Measurements from ENCODE around the gene MICU1.
"Not testable (repeated sequence)": the region's sequence is repeated elsewhere in the genome, so short reads cannot be mapped to it uniquely, and the experiment has no call there.

The MICU1 gene

DNA sequence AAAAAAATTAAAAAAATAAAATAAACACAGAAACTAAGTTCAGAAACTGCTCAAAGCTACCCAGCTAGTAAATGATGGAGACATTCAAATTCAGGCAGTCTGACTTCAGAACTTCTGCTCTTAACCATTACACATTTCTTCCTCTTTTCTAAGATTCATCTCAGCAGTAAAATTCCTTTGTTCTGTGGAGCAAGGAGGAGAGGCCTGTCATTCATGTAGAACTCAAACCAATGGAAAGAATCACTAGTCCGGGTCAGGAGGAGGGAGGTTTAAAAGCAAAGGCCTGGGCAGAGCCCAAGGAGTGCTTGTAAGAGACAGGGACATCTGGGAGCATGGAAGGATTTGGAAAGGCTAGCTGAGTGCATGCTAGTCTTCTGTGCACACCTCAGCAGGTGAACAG lies 233.3 kb downstream of the MICU1 start:
- FAIRE-seq, result no peak
- DNase-seq (ENCODE audit: insufficient read length), result no peak
- TF ChIP-seq POLR2AphosphoS5 (IDR thresholded peaks at IDR 0.05; ENCODE audit: low read depth, low read length) (no peak), POLR2A (IDR thresholded peaks at IDR 0.05; ENCODE audit: low read depth, low read length) (no peak), TAF1 (IDR thresholded peaks at IDR 0.05; ENCODE audit: borderline replicate concordance, low read depth, low read length) (no peak)

GRCh38 chr10:72390764-72391163 lies 235.1 kb downstream of the MICU1 start:
- DNase-seq (ENCODE audit: insufficient read length) (no peak), FAIRE-seq (no peak)
- TF ChIP-seq POLR2A (IDR thresholded peaks at IDR 0.05; ENCODE audit: low read depth, low read length), result no peak
- no peak for TF ChIP-seq TAF1 (IDR thresholded peaks at IDR 0.05; ENCODE audit: borderline replicate concordance, low read depth, low read length)
- TF ChIP-seq POLR2AphosphoS5 (IDR thresholded peaks at IDR 0.05; ENCODE audit: low read depth, low read length), result no peak

DNA sequence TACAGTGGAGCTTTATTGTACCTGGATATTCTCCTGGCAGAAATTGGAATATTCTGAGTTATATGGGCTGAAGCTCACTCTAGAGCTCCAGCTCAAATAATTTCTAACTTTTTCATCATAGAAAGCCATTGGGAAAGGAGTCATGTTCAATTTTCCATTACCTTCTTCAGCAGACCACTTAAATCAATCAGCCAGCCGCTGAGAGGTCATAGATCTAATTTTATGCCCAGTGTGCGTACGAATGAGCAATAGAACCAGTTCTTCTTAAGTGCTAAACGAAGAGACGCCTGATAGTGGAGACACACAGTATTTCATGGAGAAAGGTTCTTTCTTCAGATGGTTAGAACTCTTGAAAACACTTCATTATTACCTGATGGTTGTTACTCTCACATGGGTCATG lies 236.2 kb downstream of the MICU1 start:
- no peak for TF ChIP-seq TAF1 (IDR thresholded peaks at IDR 0.05; ENCODE audit: borderline replicate concordance, low read depth, low read length)
- TF ChIP-seq POLR2AphosphoS5 (IDR thresholded peaks at IDR 0.05; ENCODE audit: low read depth, low read length), result no peak
- TF ChIP-seq POLR2A (IDR thresholded peaks at IDR 0.05; ENCODE audit: low read depth, low read length), result no peak
- no peak for DNase-seq (ENCODE audit: insufficient read length)
- FAIRE-seq, result no peak

- DNase-seq (ENCODE audit: insufficient read length) (no peak), FAIRE-seq (no peak)
- TF ChIP-seq POLR2A (IDR thresholded peaks at IDR 0.05; ENCODE audit: low read depth, low read length) (no peak), TAF1 (IDR thresholded peaks at IDR 0.05; ENCODE audit: borderline replicate concordance, low read depth, low read length) (no peak), POLR2AphosphoS5 (IDR thresholded peaks at IDR 0.05; ENCODE audit: low read depth, low read length) (no peak)
These were observed 236.9 kb downstream of the MICU1 start for GRCh38 chr10:72389014-72389413.

- TF ChIP-seq POLR2AphosphoS5 (IDR thresholded peaks at IDR 0.05; ENCODE audit: low read depth, low read length) (no peak), TAF1 (IDR thresholded peaks at IDR 0.05; ENCODE audit: borderline replicate concordance, low read depth, low read length) (no peak), POLR2A (IDR thresholded peaks at IDR 0.05; ENCODE audit: low read depth, low read length) (no peak)
- DNase-seq (ENCODE audit: insufficient read length) (no peak), FAIRE-seq (no peak)
These were observed 237.8 kb downstream of the MICU1 start for GRCh38 chr10:72388062-72388461.

DNA sequence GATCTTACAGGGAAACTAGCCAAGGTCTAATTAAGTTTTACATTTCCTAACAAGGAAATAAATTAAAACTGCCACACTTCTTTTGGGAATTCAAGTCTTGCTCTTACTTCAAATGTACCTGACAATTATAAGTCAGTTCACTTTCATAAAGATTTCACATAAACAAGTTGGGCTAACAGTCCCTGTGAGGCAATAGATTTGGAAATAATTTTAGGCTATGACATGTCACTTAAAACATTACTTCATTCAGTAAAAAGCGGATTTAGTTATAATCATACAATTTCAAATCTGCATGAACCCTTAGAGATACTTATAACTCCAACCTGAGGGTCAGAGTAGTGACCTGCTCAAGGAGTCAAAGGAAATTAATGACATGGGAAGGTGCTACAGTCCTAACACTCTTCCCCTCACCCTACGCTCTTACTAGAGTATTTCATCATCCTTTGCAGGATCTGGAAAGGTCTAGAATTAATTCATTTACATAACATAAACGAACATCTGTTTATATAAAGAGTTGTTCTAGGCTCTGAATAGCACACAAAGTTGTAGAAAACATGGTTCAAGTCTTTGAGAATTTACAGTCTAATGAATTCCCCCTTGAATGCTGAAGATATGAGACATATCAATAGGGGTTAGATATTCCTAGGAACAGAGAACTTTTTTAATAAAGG lies 238.8 kb downstream of the MICU1 start:
- TF ChIP-seq POLR2AphosphoS5 (IDR thresholded peaks at IDR 0.05; ENCODE audit: low read depth, low read length) (no peak), POLR2A (IDR thresholded peaks at IDR 0.05; ENCODE audit: low read depth, low read length) (no peak), TAF1 (IDR thresholded peaks at IDR 0.05; ENCODE audit: borderline replicate concordance, low read depth, low read length) (no peak)
- DNase-seq (ENCODE audit: insufficient read length) (no peak), FAIRE-seq (no peak)

DNA sequence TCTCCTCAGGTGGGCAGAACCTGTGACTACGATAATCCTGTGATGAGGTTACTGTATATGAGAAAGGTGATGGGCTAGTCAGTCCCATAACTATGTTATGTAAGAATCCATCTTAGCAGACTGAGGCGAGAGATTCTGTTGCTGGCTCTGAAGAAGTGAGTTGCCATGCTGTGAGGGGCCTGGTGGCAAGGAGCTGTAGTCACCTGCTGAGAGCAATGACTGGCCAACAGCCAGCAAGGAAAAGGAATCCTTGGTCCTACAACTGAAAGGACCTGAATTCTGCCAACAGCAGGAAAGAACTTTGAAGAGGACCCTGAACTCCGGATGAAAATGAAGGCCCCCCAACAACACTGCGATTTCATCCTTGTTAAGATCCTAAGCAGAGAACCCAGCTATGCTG lies 240.2 kb downstream of the MICU1 start:
- TF ChIP-seq POLR2A (IDR thresholded peaks at IDR 0.05; ENCODE audit: low read depth, low read length) (no peak), TAF1 (IDR thresholded peaks at IDR 0.05; ENCODE audit: borderline replicate concordance, low read depth, low read length) (no peak), POLR2AphosphoS5 (IDR thresholded peaks at IDR 0.05; ENCODE audit: low read depth, low read length) (no peak)
- no peak for DNase-seq (ENCODE audit: insufficient read length)
- no peak for FAIRE-seq

DNA sequence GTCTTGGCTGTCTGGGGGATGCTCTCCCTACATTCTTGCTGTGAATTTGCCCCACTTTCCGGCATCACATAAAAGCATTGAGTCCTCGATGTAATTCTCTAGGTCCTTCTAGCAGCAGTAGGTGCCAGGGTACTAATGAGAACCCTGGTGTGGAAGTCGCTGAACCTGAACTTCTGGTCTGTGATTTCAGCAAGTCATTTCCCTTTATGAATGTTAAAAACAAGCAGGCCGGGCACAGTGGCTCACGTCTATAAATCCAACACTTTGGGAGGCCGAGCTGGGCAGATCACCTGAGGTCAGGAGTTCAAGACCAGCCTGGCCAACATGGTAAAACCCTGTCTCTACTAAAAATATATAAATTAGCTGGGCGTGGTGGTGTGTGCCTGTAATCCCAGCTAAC lies 240.9 kb downstream of the MICU1 start:
- DNase-seq (ENCODE audit: insufficient read length); FAIRE-seq: not testable (repeated sequence)

- no peak for TF ChIP-seq POLR2A (IDR thresholded peaks at IDR 0.05; ENCODE audit: low read depth, low read length)
- TF ChIP-seq TAF1 (IDR thresholded peaks at IDR 0.05; ENCODE audit: borderline replicate concordance, low read depth, low read length), result no peak
- TF ChIP-seq POLR2AphosphoS5 (IDR thresholded peaks at IDR 0.05; ENCODE audit: low read depth, low read length), result no peak
- DNase-seq (ENCODE audit: insufficient read length), result no peak
- FAIRE-seq, result no peak
These were observed 246.1 kb downstream of the MICU1 start for GRCh38 chr10:72379776-72380175.

DNA sequence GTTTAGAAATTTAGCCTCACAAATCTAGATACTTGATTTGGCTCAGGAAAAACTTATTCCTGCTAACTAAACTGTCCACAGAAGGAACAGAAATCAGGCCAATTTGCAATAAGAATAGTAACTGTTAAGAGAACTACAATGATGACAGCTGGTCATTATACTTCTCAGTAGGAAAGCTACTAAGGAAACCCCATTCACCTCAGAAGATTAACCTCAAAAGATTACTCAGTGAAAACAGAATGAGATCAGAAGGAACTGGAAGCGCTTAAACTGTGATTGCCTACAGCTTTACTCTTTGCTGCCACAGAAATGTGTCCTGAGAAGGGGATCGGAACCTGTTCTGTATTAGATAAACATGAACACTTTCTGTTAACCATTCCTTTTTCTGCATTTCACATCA lies 246.8 kb downstream of the MICU1 start:
- FAIRE-seq (no peak), DNase-seq (ENCODE audit: insufficient read length) (no peak)
- TF ChIP-seq POLR2AphosphoS5 (IDR thresholded peaks at IDR 0.05; ENCODE audit: low read depth, low read length) (no peak), TAF1 (IDR thresholded peaks at IDR 0.05; ENCODE audit: borderline replicate concordance, low read depth, low read length) (no peak), POLR2A (IDR thresholded peaks at IDR 0.05; ENCODE audit: low read depth, low read length) (no peak)

DNA sequence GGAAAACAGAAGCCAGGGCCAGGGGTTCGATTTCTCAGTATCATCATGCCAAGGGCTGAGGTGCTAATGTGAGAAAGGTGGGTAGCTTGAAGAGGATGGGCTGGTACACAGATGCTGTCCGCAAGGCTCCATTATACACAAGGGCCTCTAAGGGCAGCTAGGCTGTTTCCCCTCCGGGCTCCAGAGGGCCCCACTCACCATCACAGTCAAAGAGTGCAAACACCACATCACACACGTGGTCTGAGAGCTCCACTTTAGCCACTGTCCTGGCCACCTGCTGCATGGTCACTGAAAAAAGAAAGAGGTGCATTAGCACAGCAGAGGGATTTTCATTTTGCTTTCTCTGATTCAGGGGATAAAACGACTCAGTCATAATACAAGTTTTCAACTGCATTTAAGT lies 250.3 kb downstream of the MICU1 start:
- no peak for TF ChIP-seq POLR2AphosphoS5 (IDR thresholded peaks at IDR 0.05; ENCODE audit: low read depth, low read length)
- FAIRE-seq, result no peak
- no peak for DNase-seq (ENCODE audit: insufficient read length)

GRCh38 chr10:72375173-72375572 lies 250.7 kb downstream of the MICU1 start:
- FAIRE-seq, result no peak
- DNase-seq (ENCODE audit: insufficient read length), result no peak
- no peak for TF ChIP-seq POLR2A (IDR thresholded peaks at IDR 0.05; ENCODE audit: low read depth, low read length)
- TF ChIP-seq TAF1 (IDR thresholded peaks at IDR 0.05; ENCODE audit: borderline replicate concordance, low read depth, low read length), result no peak
- no peak for TF ChIP-seq POLR2AphosphoS5 (IDR thresholded peaks at IDR 0.05; ENCODE audit: low read depth, low read length)

- no peak for FAIRE-seq
- TF ChIP-seq TAF1 (IDR thresholded peaks at IDR 0.05; ENCODE audit: borderline replicate concordance, low read depth, low read length) (no peak), POLR2A (IDR thresholded peaks at IDR 0.05; ENCODE audit: low read depth, low read length) (no peak), POLR2AphosphoS5 (IDR thresholded peaks at IDR 0.05; ENCODE audit: low read depth, low read length) (no peak)
These were observed 255.6 kb downstream of the MICU1 start for GRCh38 chr10:72370201-72370722.

More at GRCh38 chr10:72370201-72370722, 255.6 kb downstream of the MICU1 start:
- no peak for DNase-seq (ENCODE audit: insufficient read length)
